Calu3 (cell line): ENCODE measurements around the gene MASP1. TPM values are rescaled to one million over a fixed set of nuclear protein-coding genes. Genes with fewer than 3 reads are reported as not detected.

Experiments
- BruUV-seq: library from RNA; stranded (reverse); fragments of 400-500 nt; replicated peaks from 2 replicates; lab custom pipeline; 2021; lab: Mats Ljungman, UMichigan
- CTCF ChIA-PET: fragments of 300-600 bp; sonication (Branson Sonifier 250); formaldehyde crosslinking; loops from one replicate; lab custom pipeline; 2022; ENCODE audit warnings: antibody characterized with exemption; lab: Charles Lee
- DNase-seq: peaks from one replicate; pipeline ENCODE4 v3.0.0; 2022
- H3K27ac Mint-ChIP-seq: one replicate; pipeline ENCODE4 v1.8.0; 2022; ENCODE audit warnings: mixed read lengths; ENCODE audit not compliant: unreplicated experiment
- H3K27me3 Mint-ChIP-seq: one replicate; pipeline ENCODE4 v1.8.0; 2022; ENCODE audit warnings: mixed read lengths; ENCODE audit not compliant: unreplicated experiment
- H3K36me3 Mint-ChIP-seq: one replicate; pipeline ENCODE4 v1.8.0; 2022; ENCODE audit warnings: mild to moderate bottlenecking, moderate library complexity, mixed read lengths; ENCODE audit not compliant: insufficient read depth, unreplicated experiment
- H3K4me1 Mint-ChIP-seq: one replicate; pipeline ENCODE4 v1.8.0; 2022; ENCODE audit warnings: mild to moderate bottlenecking, low read depth, mixed read lengths; ENCODE audit not compliant: unreplicated experiment
- H3K4me3 Mint-ChIP-seq: one replicate; pipeline ENCODE4 v1.8.0; 2022; ENCODE audit warnings: mild to moderate bottlenecking, low read depth, moderate library complexity, mixed read lengths; ENCODE audit not compliant: unreplicated experiment
- H3K9me3 Mint-ChIP-seq: one replicate; pipeline ENCODE4 v1.8.0; 2022; ENCODE audit warnings: low read depth, mixed read lengths; ENCODE audit not compliant: unreplicated experiment
- CTCF ChIP-seq: fragments of 200-600 bp; IDR thresholded peaks from one replicate; pipeline ENCODE4 v1.8.0; 2022; ENCODE audit warnings: antibody characterized with exemption; ENCODE audit not compliant: unreplicated experiment
- intact Hi-C: fragments of 100-400 bp; cut with micrococcal nuclease; formaldehyde crosslinking; loops from one replicate; pipeline ENCODE4 v1.10.0; 2022; ENCODE audit not compliant: unreplicated experiment
- total RNA-seq: library from RNA; stranded (reverse); gene quantifications from 2 replicates; pipeline ENCODE4 v1.2.3, GENCODE V29; 2022

MASP1 gene
- total RNA-seq, 1 experiment from 2014 or later = 0.59 TPM

GRCh38 chr3:187280644-187281043 lies 10.9 kb downstream of the MASP1 start:
- intact Hi-C loops = loop anchor here (5.0 kb wide), 1 partner anchor 1153 kb away; no protein-coding TSS in a partner anchor
- no peaks in the 10 kb centered on the region for H3K36me3 Mint-ChIP-seq
- TF ChIP-seq CTCF = no peak
- H3K27ac Mint-ChIP-seq = no peak overlapping the region
- H3K9me3 Mint-ChIP-seq = no peaks in the 10 kb centered on the region
- BruUV-seq = no TSS peak
- no peak for DNase-seq
- CTCF ChIA-PET = no interaction called here
- no peak overlapping the region for H3K4me3 Mint-ChIP-seq
- H3K4me1 Mint-ChIP-seq = peaks cover 8% of the 10 kb centered on the region
- H3K27me3 Mint-ChIP-seq = peaks cover 28% of the 10 kb centered on the region

GRCh38 chr3:187277129-187277462 lies 14.4 kb downstream of the MASP1 start:
- no peaks in the 10 kb centered on the region for H3K9me3 Mint-ChIP-seq
- H3K27me3 Mint-ChIP-seq = peaks cover 28% of the 10 kb centered on the region
- no peak overlapping the region for H3K27ac Mint-ChIP-seq
- no TSS peak for BruUV-seq
- no peak for TF ChIP-seq CTCF
- DNase-seq = no peak
- CTCF ChIA-PET = no interaction called here
- no peaks in the 10 kb centered on the region for H3K4me1 Mint-ChIP-seq
- intact Hi-C loops = no loop called here
- no peak overlapping the region for H3K4me3 Mint-ChIP-seq
- no peaks in the 10 kb centered on the region for H3K36me3 Mint-ChIP-seq

- H3K36me3 Mint-ChIP-seq = no peaks in the 10 kb centered on the region
- intact Hi-C loops = no loop called here
- H3K27me3 Mint-ChIP-seq = peaks cover 28% of the 10 kb centered on the region
- TF ChIP-seq CTCF = no peak
- BruUV-seq = no TSS peak
- CTCF ChIA-PET = no interaction called here
- H3K4me1 Mint-ChIP-seq = no peaks in the 10 kb centered on the region
- no peak overlapping the region for H3K4me3 Mint-ChIP-seq
- DNase-seq = no peak
- no peak overlapping the region for H3K27ac Mint-ChIP-seq
- H3K9me3 Mint-ChIP-seq = peaks cover 3% of the 10 kb centered on the region
These were observed 15.0 kb downstream of the MASP1 start for GRCh38 chr3:187276397-187277128.

- H3K36me3 Mint-ChIP-seq = no peaks in the 10 kb centered on the region
- DNase-seq = no peak
- no peak overlapping the region for H3K4me3 Mint-ChIP-seq
- BruUV-seq = no TSS peak
- CTCF ChIA-PET = interaction anchor here (1.6 kb wide), 1 partner anchor 54 kb away, joined by 3 read pairs; no protein-coding TSS in a partner anchor
- no peaks in the 10 kb centered on the region for H3K4me1 Mint-ChIP-seq
- H3K9me3 Mint-ChIP-seq = peaks cover 9% of the 10 kb centered on the region
- peaks cover 21% of the 10 kb centered on the region for H3K27me3 Mint-ChIP-seq
- no peak for TF ChIP-seq CTCF
- no peak overlapping the region for H3K27ac Mint-ChIP-seq
- intact Hi-C loops = no loop called here
These were observed 16.6 kb downstream of the MASP1 start for GRCh38 chr3:187274977-187275338.
